Astrocyte of the cerebellum (primary cell): ENCODE data around the gene LAMA2.
A peak's percentile ranks its signal among the peaks of the same experiment; 100 is the strongest.

ENCODE experiments used
- DNase-seq: peaks from one replicate; pipeline ENCODE4 v3.0.0-alpha.2; 2011; ENCODE audit warnings: low read depth
- H3K4me3 ChIP-seq: 2 replicates; pipeline ENCODE4 v1.5.1; 2011; ENCODE audit warnings: mild to moderate bottlenecking, low read depth, low read length, moderate library complexity
- CTCF ChIP-seq: IDR thresholded peaks from 2 replicates; pipeline ENCODE4 v1.5.1; 2012; ENCODE audit warnings: low read length, low read depth, moderate library complexity, mild to moderate bottlenecking; ENCODE audit errors: missing control alignments
- in situ Hi-C: cut with HindIII; loops from 2 replicates; pipeline ENCODE4 v1.10.0; 2017; ENCODE audit warnings: low sequenced_read_pairs

Gene LAMA2

GRCh38 chr6:129510950-129511349 is 628.0 kb downstream of the LAMA2 start:
- in situ Hi-C loops: no loop called here
- no peak for TF ChIP-seq CTCF
- H3K4me3 ChIP-seq: no peak overlapping the region
- no peak for DNase-seq

GRCh38 chr6:129513471-129513870 is 630.5 kb downstream of the LAMA2 start:
- no peak for TF ChIP-seq CTCF
- no peak overlapping the region for H3K4me3 ChIP-seq
- in situ Hi-C loops: no loop called here
- DNase-seq: peak; percentile 49

DNA sequence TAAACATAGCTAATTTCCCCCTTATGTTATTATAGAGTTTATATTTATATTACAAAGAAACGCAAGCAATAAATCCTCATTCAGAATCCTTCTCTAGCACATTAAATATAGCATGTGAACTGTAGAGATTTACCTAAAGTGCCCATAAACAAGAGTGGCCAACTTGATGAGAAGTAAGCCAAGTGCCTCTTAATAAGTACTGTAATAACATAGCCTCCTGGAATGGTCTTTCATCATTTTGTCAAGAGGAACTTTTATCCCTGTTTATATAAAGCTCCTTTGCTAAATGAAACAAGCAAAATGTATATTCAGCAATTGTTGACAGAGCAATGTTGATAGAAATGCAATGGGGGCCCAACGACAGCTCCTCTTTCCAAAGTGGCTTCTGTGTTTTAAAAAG is 632.1 kb downstream of the LAMA2 start:
- no peak for TF ChIP-seq CTCF
- DNase-seq: no peak
- no peak overlapping the region for H3K4me3 ChIP-seq
- in situ Hi-C loops: no loop called here

- in situ Hi-C loops: no loop called here
- no peak for DNase-seq
- no peak for TF ChIP-seq CTCF
- no peak overlapping the region for H3K4me3 ChIP-seq
These were observed 633.1 kb downstream of the LAMA2 start for GRCh38 chr6:129516005-129516404.

DNA sequence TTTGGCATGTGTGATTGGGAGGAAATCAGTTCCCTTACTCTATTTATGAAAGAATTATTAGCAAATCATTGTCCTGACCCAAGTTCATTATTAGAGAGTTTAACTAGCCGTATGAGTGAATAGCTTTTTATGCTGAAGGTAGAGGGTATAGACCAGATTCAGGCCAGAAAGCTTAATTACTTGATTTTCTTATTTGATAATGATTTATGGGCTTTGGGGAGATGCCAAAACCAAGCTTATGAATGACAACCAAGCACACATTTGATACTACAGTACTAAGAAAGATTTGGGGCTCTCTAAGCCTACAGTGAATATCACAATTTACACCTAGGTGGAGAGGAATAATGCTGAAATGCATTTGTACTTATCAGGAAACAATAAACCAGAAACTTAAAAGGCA is 633.8 kb downstream of the LAMA2 start:
- TF ChIP-seq CTCF: no peak
- H3K4me3 ChIP-seq: no peak overlapping the region
- in situ Hi-C loops: no loop called here
- DNase-seq: no peak

DNA sequence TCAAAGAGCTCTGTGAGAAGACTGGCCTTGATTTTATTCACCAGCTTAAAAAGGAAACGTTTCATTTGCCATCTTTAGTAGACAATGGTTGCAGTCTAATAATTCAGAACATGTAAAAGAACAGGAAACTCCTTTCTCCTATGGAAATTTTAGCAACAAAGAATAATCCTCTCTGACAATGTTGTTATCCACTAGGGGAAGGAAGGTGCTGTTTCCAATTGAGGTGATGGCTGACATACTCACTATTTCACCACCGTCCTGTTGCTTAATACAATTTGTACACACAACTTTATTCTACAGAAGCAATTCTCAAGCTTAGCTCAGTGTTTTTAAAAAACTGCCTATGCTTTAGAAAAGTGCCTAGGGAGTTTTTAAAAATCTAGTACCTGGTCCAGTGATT is 634.4 kb downstream of the LAMA2 start:
- no peak for DNase-seq
- in situ Hi-C loops: no loop called here
- TF ChIP-seq CTCF: no peak
- H3K4me3 ChIP-seq: no peak overlapping the region

DNA sequence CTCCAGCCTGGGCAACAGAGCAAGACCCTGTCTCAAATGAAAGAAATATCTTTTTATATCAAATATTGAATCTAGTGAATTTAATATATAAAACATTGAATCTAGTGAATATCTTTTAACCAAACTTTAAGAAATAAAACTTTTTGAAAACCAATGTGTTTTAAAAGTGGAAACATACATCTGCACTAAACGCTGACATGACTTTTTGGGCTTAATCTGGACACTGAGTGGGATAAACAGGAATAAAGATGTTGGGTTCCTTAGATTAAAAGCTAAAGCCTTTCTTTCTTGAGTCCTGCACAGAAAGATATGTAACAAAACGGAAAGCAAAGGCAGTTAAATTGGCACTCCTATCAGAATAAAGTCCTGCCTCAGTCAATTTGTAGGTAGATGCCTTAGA is 636.8 kb downstream of the LAMA2 start:
- no peak for TF ChIP-seq CTCF
- H3K4me3 ChIP-seq: no peak overlapping the region
- no peak for DNase-seq
- in situ Hi-C loops: no loop called here
